OCI-LY1 (cell line): ENCODE results near the gene TGM6.

Source experiments
- EZH2 ChIP-seq: fragments of 200-600 bp; sonication (generic), shearing (Covaris generic); IDR thresholded peaks from 2 replicates; pipeline ENCODE4 v1.8.0; 2017; ENCODE audit warnings: borderline replicate concordance, mixed run types, mild to moderate bottlenecking, antibody characterized with exemption, low read length, moderate library complexity, mixed read lengths
- TF ChIP-seq, protein P1 (sequence below): fragments of 200-600 bp; sonication (generic), shearing (Covaris generic); IDR thresholded peaks from 2 replicates; pipeline ENCODE4 v1.5.1; 2017; ENCODE audit warnings: mild to moderate bottlenecking, antibody characterized with exemption, low read length, moderate library complexity, mixed read lengths

DNA sequence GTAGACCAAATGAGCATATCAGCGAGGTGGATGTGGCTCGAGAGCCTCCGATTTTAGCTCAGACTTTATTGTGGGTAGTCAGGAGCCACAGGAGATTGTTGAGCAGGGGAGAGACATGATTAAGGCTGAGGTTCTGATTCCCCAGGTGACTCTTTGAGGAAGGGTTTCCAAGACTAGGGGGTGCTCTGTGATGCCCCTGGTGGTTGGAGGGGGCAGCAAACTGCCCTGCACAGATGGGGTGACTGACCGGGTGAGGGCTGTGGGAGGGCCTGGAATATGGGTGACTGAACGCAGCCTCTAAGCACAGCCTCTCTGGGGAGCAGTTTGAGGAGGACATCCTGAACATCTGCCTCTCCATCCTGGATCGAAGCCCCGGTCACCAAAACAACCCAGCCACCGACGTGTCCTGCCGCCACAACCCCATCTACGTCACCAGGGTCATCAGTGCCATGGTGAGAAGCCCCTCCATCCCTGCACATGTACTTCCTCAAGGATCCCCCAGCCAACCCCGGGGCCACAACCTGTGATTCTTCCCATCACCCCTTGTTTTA is 17.0 kb downstream of the TGM6 start:
- TF ChIP-seq, protein P1, sequence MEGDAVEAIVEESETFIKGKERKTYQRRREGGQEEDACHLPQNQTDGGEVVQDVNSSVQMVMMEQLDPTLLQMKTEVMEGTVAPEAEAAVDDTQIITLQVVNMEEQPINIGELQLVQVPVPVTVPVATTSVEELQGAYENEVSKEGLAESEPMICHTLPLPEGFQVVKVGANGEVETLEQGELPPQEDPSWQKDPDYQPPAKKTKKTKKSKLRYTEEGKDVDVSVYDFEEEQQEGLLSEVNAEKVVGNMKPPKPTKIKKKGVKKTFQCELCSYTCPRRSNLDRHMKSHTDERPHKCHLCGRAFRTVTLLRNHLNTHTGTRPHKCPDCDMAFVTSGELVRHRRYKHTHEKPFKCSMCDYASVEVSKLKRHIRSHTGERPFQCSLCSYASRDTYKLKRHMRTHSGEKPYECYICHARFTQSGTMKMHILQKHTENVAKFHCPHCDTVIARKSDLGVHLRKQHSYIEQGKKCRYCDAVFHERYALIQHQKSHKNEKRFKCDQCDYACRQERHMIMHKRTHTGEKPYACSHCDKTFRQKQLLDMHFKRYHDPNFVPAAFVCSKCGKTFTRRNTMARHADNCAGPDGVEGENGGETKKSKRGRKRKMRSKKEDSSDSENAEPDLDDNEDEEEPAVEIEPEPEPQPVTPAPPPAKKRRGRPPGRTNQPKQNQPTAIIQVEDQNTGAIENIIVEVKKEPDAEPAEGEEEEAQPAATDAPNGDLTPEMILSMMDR: peak; percentile 19; the same call in 1 of the 2 replicates
- TF ChIP-seq EZH2: no peak
